GM18526 (cell line): ENCODE data around the gene IFNA6.

ENCODE experiments used
- POLR2A ChIP-seq: IDR thresholded peaks from 3 replicates; pipeline ENCODE4 v1.6.1; 2011; ENCODE audit not compliant: insufficient read length; ENCODE audit errors: extremely low read depth

The IFNA6 gene

GRCh38 chr9:21334701-21335632 is 15.7 kb downstream of the IFNA6 start, which contains the start of gene KLHL9:
KLHL9 (minus strand) TSS chr9:21335404; CDS start chr9:21334859, 545 bp downstream.
- peak; percentile 84 for TF ChIP-seq POLR2A

- TF ChIP-seq POLR2A, result no peak
Measured at GRCh38 chr9:21333226-21333625, 17.5 kb downstream of the IFNA6 start.

GRCh38 chr9:21331676-21332402 is 18.8 kb downstream of the IFNA6 start:
- no peak for TF ChIP-seq POLR2A

GRCh38 chr9:21326526-21327139 is 24.1 kb downstream of the IFNA6 start:
- no peak for TF ChIP-seq POLR2A

GRCh38 chr9:21324047-21324446 is 26.6 kb downstream of the IFNA6 start:
- no peak for TF ChIP-seq POLR2A

GRCh38 chr9:21322911-21323461 is 27.7 kb downstream of the IFNA6 start:
- no peak for TF ChIP-seq POLR2A

GRCh38 chr9:21320465-21320864 is 30.2 kb downstream of the IFNA6 start:
- TF ChIP-seq POLR2A, result no peak

GRCh38 chr9:21317956-21318923 is 32.4 kb downstream of the IFNA6 start:
- no peak for TF ChIP-seq POLR2A

- TF ChIP-seq POLR2A, result no peak
Measured at GRCh38 chr9:21316860-21317259, 33.8 kb downstream of the IFNA6 start.

GRCh38 chr9:21316032-21316842 is 34.5 kb downstream of the IFNA6 start:
- no peak for TF ChIP-seq POLR2A

GRCh38 chr9:21314152-21314551 is 36.5 kb downstream of the IFNA6 start:
- no peak for TF ChIP-seq POLR2A

GRCh38 chr9:21311889-21312288 is 38.8 kb downstream of the IFNA6 start:
- TF ChIP-seq POLR2A, result no peak

GRCh38 chr9:21305213-21305612 is 45.5 kb downstream of the IFNA6 start, which contains the start of gene IFNA5:
IFNA5 (minus strand) TSS chr9:21305313; CDS start chr9:21305256, 57 bp downstream.
- TF ChIP-seq POLR2A, result no peak
